ENCODE results near the gene CEPT1.

DNA sequence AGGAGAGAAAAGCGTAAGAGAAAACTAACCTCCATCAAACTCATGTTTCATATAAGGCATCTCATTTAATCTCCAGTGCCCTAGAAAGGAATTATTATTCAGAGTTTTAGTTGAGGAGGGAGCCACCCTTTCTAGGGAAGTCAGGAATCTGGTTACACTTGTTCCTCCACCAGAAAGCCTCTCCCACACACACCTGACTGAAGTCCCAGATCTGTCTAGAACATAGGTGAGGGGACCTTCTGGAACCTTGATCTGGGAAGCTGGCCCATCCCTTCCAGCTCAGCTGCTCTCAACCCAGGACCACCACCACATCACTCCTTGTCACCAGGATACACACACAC lies 62.3 kb downstream of the CEPT1 start:
- TF ChIP-seq CTCF (IDR thresholded peaks at IDR 0.05; ENCODE audit: low read length) (no peak), EZH2 (IDR thresholded peaks at IDR 0.05; ENCODE audit: borderline replicate concordance, low read length) (no peak)
